ENCODE data around the gene ITK.

ITK gene

DNA sequence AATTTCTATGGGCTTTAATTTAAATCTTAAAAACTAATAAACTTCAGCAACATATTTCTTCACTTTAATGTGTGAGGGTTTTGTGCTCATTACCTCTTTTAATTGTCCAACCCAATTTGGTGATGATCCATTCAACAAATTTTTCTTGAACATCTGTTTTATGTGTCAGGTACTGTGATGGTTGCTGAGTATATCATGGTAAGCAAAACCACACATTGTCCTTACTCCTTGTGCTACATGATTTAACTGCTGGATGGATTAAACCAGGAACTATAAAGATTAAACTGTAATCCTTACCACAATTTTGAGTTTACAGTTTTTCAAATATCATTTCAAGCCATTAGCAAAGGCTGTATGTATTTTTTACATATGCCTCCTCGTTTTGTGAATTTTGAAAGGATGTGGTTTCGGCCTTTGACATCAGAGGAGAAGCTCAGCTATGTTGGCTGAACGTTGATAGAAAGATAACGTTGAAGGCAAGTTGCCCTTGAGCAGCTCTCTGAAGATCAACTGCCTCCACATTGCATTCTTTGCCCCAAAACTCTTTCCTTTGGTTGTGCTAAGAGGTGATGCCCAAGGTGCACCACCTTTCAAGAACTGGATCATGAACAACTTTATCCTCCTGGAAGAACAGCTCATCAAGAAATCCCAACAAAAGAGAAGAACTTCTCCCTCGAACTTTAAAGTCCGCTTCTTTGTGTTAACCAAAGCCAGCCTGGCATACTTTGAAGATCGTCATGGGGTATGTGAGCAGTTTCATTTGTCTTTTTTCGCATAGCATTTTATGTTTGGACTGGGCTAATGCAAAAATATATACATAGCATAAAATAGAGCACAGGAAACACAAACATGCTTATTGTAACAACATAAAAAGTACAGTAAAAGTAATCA lies at the start of gene ITK:
TSS of gene ITK (plus strand) at position 467 of the 891 bp plus-strand sequence. CDS start at position 605, 138 bp downstream.
- DNase-seq: no peak

DNA sequence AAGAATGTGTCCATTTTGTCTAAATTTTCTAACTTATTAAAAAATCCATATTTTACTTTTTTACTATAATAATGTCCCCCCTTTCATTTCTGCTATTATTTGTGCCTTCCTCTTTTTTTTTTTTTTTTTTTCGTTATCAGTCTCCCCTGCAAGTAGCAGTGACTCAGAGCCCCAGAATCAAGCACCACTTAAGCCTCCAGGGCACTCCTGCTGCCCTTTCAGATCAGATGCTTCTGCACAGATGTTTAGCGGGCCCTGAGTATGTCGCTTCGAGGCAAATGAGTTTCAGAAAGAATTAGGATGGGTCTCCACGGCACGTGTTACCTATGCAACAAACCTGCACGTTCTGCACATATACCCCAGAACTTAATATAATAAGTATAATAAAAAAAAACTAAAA lies 49.7 kb upstream of the ITK start:
- DNase-seq: no peak

DNA sequence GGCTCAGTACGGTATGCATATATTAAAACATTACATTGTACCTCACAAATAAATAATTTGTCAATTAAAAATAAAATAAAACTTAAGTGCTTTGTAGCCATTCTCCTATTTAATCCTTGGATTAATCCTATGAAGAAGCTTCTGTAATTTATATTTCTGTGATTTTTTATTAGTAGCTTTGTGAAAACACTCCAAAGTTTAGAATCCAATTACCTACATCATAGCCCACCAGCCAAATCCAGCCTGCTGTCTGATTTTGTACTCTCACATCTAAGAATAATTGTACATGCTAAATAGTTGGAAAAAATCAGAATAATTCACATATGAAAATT lies 48.4 kb upstream of the ITK start:
- no peak for DNase-seq

DNA sequence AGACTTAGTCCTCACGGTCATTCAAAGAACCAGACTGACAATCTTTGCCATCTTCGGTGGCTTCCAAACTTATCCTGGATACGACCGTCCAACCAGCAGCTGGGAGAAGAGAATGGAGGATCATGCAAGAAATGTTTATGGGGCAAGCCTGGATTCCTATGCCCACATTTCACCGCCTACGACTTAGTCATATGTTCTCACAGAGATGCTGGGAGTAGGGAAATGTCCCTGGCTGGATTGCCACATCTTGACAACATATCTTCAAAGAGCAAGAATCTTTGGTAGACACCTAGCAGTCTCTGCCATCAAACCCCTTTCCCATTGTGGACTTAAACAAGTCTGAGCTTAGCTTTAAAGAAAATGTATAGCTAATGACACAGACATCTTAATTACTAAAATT lies 42.9 kb upstream of the ITK start:
- no peak for DNase-seq

DNA sequence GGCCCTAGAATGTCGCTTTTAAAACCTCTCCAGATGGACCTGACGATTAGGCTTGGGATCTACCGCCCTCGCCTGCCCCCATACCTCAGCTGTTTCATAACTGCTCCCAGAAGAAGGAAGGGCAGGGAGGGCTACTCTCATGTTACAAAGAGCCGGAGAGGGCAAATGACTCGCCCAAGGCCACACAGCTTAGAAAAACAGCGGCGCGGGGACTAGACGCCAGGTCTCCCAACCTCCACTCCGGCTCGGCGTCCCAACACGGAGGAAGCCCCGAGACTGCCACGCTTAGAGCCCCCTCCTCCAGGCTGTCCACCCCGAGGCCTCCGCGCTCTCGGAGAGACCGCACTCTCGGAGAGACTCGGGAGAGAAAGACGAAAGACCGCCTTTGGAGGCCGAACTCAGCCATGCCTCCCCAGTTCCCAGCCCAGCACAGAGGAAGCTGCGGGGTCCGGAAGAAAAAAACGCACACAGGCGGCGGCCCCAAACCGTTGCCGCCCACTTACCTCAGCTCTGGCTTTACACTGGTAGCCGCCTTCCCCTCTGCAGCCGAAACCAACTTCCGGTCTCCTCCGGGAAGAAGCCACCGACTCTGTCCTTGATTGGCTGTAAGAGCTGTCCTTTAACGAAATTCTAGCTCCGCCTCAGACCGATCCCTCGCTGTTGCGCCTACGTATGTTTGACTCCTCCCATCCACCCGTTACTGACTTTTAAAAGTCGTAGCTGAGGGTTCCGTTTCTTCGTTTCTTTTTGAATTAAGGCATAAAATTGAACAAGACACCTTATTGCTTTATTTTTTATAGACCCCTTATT lies 38.1 kb upstream of the ITK start, which contains the start of gene MED7:
TSS of gene MED7 (minus strand) at position 549 of the 810 bp plus-strand sequence. CDS start 3,434 bp downstream, outside the sequence.
- peak; percentile 84 for DNase-seq

GRCh38 chr5:157143127-157143971 lies 37.3 kb upstream of the ITK start:
- DNase-seq: peak; percentile 44

GRCh38 chr5:157148734-157149615 lies 31.7 kb upstream of the ITK start:
- DNase-seq: peak; percentile 72

DNA sequence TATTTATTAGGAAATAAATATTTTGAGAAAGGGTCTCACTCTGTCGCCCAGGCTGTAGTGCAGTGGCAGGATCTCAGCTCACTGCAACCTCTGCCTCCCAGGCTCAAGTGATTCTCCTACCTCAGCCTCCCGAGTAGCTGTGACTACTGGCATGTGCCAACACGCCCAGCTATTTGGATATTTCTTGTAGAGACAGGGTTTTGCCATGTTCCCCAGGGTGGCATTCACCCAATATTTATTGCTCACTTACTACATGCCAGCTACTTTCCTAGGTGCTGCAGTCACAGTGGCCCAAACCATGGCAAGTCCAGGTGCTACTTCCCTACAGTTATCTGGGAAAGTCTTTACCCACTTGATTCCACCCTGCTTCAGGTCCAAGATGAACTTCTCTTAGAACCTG lies 29.6 kb upstream of the ITK start:
- no peak for DNase-seq

GRCh38 chr5:157155297-157155696 lies 25.3 kb upstream of the ITK start:
- no peak for DNase-seq

DNA sequence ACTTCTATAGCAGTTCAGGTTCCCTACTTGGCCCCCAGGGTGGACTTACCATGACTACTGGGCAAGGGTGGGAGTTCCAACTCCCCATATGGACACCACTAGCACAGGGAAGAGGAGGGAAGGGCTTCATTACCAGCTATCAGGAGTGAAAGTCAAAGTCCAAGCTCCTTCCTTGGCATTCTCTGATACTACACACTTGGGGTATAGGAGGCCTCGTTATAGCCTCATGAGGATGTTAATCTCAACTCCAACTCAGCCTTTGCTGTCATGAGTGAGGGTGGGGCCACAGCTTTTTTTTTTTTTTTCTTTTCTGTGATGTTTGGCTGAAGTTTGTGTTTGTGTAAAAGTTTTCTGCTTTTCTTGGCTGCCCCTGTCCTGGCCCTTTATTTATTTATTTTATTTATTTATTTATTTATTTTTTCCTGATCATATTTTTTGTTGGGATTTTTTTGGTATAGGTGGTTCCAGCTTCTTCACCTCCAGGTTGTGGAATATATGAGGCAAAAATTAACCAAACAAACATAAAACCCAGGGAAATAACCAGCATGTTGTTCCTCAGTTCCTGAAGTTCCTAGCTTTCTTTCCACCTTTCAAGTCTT lies 23.2 kb upstream of the ITK start:
- no peak for DNase-seq

- DNase-seq: no peak
These were observed 21.4 kb upstream of the ITK start for GRCh38 chr5:157159209-157159751.

- no peak for DNase-seq
These were observed 20.6 kb upstream of the ITK start for GRCh38 chr5:157160001-157160400.

DNA sequence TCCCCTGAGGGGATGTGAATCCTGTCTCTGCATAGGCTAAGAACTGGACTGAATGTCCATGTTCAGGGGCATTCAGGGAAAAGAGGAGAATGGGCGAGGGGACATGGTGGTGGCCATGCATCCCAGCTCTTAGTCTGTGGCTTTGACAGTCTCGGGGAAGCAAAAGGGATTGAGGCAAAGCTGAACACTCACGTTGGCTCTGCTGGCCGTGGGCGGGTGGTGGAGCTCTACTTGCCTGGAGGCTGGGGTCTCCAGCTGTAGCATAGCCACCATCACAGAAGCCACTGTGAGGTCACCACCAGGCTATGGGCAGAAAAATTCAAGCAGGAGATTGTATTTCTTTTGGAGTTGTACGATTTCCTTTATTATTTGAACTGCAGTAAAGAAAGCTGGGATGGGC lies 18.6 kb upstream of the ITK start:
- DNase-seq: peak; percentile 18

- DNase-seq: peak; percentile 19
These were observed 17.6 kb upstream of the ITK start for GRCh38 chr5:157162919-157163510.

GRCh38 chr5:157164521-157164920 lies 16.1 kb upstream of the ITK start:
- DNase-seq: peak; percentile 12

GRCh38 chr5:157165261-157165660 lies 15.4 kb upstream of the ITK start:
- peak; percentile 19 for DNase-seq

DNA sequence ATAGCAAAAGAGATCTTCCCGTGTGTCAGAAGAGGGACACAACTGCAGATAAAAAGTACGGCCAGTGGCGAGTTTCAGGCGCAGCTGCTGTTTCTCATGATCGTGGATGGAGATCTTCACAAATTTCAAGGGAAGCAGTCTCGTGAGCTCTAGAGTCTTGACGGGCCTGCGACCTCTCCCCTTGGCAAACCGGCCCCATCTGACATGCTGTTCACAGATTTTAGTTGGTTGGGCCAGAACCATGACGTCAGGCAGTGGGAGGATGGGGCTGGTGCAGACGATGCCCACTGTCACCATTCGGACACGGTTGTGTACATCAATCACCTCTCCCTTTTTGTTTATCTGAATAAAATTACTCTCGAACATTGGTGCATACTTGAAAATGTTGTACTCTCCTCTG lies 15.0 kb upstream of the ITK start:
- DNase-seq: no peak

GRCh38 chr5:157166214-157167213 lies 14.1 kb upstream of the ITK start, which contains the start of gene GARIN3:
TSS of gene GARIN3 (minus strand) at chr5:157166264. CDS start at chr5:157166168, 96 bp downstream.
- DNase-seq: peak; percentile 17

DNA sequence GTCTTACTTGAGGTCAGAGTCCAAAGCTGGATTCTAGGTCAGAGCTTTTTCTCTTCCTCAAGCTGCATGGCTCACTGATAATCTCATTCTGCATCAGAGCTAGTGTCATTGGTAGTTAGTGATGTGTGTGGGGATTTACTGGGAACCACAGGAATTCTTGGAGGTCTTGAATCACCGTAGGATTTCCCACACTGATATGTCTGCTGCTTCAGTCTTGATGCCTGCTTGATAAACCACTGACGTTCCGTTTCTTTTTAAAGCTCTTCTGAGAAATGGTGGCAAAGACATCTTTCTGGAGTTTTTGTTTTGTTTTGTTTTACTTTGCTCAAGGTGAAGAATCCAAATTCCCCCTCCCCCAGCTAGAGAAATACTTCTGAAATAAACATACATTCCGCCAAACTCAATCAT lies 13.4 kb upstream of the ITK start:
- peak; percentile 12 for DNase-seq
